Activated T-helper 2 cell treated with anti-CD3 and anti-CD28 coated beads, Interferon-gamma antibody, Interleukin-2, Interleukin-4, amounts not matched to agents 10 μg/mL and 5 μg/mL and 100 μg/mL, durations not matched to agents 14 hours and 24 hours and 36 hours (primary cell): ENCODE results near the gene BCL2A1. TPM values are rescaled to one million over a fixed set of nuclear protein-coding genes. Genes with fewer than 3 reads are reported as not detected.

Experiments used
- total RNA-seq: library from RNA; stranded (reverse); gene quantifications from 2 replicates; pipeline ENCODE4 v1.2.3, GENCODE V29; 2022

BCL2A1 gene
- total RNA-seq, 1 donor from 2014 or later: 104 TPM

Other genes with a start within 250 kb of the BCL2A1 start
- 33.3 and 34.6 TPM in 2 replicates for gene MTHFS, start 74.2 kb downstream of the BCL2A1 start, total RNA-seq
- gene ZFAND6, start 88.5 kb upstream of the BCL2A1 start, total RNA-seq: 41.9 and 42.8 TPM in 2 replicates
- gene FAH, start 181.8 kb upstream of the BCL2A1 start, total RNA-seq: 67.6 and 74.2 TPM in 2 replicates